ENCODE measurements around the gene APLNR. TPM values are rescaled to one million over a fixed set of nuclear protein-coding genes. Genes with fewer than 3 reads are reported as not detected.

APLNR gene
- polyA plus RNA-seq, 1 donor (not counting 4 experiments of a cell fraction or from before 2014, with no cell fraction given), result not detected

DNA sequence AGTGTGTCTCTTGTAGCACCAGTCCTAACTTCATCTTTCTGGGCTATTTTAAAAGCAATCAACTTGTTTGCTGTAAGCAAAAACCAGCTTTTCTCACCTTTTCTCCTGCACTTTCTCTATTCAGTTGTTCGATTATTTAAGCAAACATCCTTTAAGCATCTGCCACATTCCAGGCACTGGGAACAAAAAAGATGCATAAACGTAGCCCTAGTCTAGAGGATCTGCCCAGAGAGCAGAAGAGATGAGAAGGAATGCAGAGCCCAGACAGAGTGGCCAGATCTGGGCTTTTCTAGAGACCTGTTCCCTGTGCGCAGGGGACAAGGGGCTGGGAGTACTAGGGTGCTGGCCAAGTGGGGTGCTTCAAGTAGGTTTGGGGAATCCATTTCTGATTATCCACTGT, 8.4 kb downstream of the APLNR start:
- Histone ChIP-seq H3K4me3 (ENCODE audit: control insufficient read depth in 2 of 3, extremely low read depth in 1 of 3, insufficient read depth in 2 of 3, low read depth in 1 of 3, low read length in 3 of 3) (no peak overlapping the region), H3K4me2 (ENCODE audit: control insufficient read depth, extremely low read depth, insufficient read depth, low read depth, low read length) (no peak overlapping the region), H4K20me1 (ENCODE audit: control insufficient read depth, extremely low read depth, insufficient read depth, low read length) (no peaks in the 10 kb centered on the region), H3K9me1 (ENCODE audit: control insufficient read depth, extremely low read depth, insufficient read depth, low read length) (no peaks in the 10 kb centered on the region), H3K27me3 (ENCODE audit: control insufficient read depth, extremely low read depth, insufficient read depth, low read length) (peaks cover 28% of the 10 kb centered on the region), H3K9ac (ENCODE audit: control insufficient read depth, extremely low read depth, insufficient read depth, low read length) (no peak overlapping the region), H3K27ac (ENCODE audit: control insufficient read depth, insufficient read depth, low read length) (no peak overlapping the region), H3K4me1 (ENCODE audit: control insufficient read depth, extremely low read depth, insufficient read depth, low read length) (peaks cover 5% of the 10 kb centered on the region), H3K9me3 (ENCODE audit: control insufficient read depth, low read depth, low read length) (no peaks in the 10 kb centered on the region), H2AFZ (ENCODE audit: control insufficient read depth, low read length) (no peak overlapping the region), H3K79me2 (ENCODE audit: control insufficient read depth, insufficient read depth, low read length) (no peaks in the 10 kb centered on the region), H3K36me3 (ENCODE audit: control insufficient read depth in 2 of 2, extremely low read depth in 1 of 2, insufficient read depth in 2 of 2, low read length in 2 of 2) (no peaks in the 10 kb centered on the region)
- no peak for TF ChIP-seq EZH2 (IDR thresholded peaks at IDR 0.05; ENCODE audit: low read length)
- DNase-seq (ENCODE audit: low read depth, low spot score), result no peak
- FAIRE-seq, result no peak
- dilution Hi-C loops (cut with MboI; ENCODE audit: extremely low pct_ligation_motif_present, low sequenced_read_pairs), result no loop called here

DNA sequence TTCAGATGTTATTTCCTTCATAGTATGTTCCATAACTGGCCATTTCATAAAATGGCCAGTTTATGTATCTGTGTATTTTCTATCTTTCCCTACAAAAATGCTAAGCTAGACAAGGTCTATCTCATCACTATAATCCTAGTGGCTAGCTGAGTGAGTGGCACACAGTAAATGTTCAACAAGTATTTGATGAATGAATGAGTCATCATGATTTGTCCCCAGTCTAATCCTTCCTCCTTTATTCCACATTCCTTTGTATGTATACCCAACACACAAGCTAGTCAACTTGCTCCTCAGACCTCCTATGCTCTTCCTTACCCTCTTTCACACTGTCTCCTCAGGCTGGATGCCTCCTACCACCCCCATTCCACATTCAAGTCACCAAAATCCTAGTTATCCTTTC, 12.5 kb downstream of the APLNR start:
- Histone ChIP-seq H3K79me2 (ENCODE audit: control insufficient read depth, insufficient read depth, low read length) (no peaks in the 10 kb centered on the region), H3K27me3 (ENCODE audit: control insufficient read depth, extremely low read depth, insufficient read depth, low read length) (peaks cover 4% of the 10 kb centered on the region), H3K4me2 (ENCODE audit: control insufficient read depth, extremely low read depth, insufficient read depth, low read depth, low read length) (no peak overlapping the region), H3K9me3 (ENCODE audit: control insufficient read depth, low read depth, low read length) (no peaks in the 10 kb centered on the region), H4K20me1 (ENCODE audit: control insufficient read depth, extremely low read depth, insufficient read depth, low read length) (no peaks in the 10 kb centered on the region), H3K4me1 (ENCODE audit: control insufficient read depth, extremely low read depth, insufficient read depth, low read length) (peaks cover 5% of the 10 kb centered on the region), H3K27ac (ENCODE audit: control insufficient read depth, insufficient read depth, low read length) (no peak overlapping the region), H3K9ac (ENCODE audit: control insufficient read depth, extremely low read depth, insufficient read depth, low read length) (no peak overlapping the region), H3K9me1 (ENCODE audit: control insufficient read depth, extremely low read depth, insufficient read depth, low read length) (no peaks in the 10 kb centered on the region), H2AFZ (ENCODE audit: control insufficient read depth, low read length) (no peak overlapping the region), H3K36me3 (ENCODE audit: control insufficient read depth in 2 of 2, extremely low read depth in 1 of 2, insufficient read depth in 2 of 2, low read length in 2 of 2) (no peaks in the 10 kb centered on the region), H3K4me3 (ENCODE audit: control insufficient read depth in 2 of 3, extremely low read depth in 1 of 3, insufficient read depth in 2 of 3, low read depth in 1 of 3, low read length in 3 of 3) (no peak overlapping the region)
- FAIRE-seq (no peak), DNase-seq (ENCODE audit: low read depth, low spot score) (no peak)
- TF ChIP-seq EZH2 (IDR thresholded peaks at IDR 0.05; ENCODE audit: low read length) (no peak), CTCF (optimal IDR thresholded peaks at IDR 0.05 in 1 of 3, IDR thresholded peaks at IDR 0.05 in 1 of 3, conservative IDR thresholded peaks at IDR 0.05 in 1 of 3; ENCODE audit: extremely low read depth in 1 of 3, insufficient read depth in 2 of 3, low read length in 3 of 3) (no peak)
- dilution Hi-C loops (cut with MboI; ENCODE audit: extremely low pct_ligation_motif_present, low sequenced_read_pairs), result no loop called here

DNA sequence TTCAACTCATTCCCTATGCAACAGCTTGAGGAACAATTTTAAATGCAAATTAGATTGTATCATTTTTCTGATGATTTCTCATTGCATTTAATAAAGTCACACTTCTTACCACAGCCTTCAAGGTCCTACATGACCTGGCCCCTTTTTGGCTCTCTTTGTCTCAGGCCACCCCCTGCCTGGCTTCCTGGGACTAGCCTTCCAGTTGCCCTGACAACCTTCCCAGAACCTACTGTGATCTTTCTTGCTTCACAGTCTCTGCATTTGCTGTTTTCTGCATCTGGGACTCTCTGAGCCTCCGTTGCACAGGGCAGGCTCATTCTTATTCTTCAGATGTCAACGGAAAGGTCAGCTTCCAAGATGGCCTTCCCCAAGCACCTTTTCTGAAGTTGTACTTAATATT, 12.9 kb downstream of the APLNR start:
- dilution Hi-C loops (cut with MboI; ENCODE audit: extremely low pct_ligation_motif_present, low sequenced_read_pairs), result no loop called here
- FAIRE-seq, result no peak
- no peak overlapping the region for H3K27ac ChIP-seq (ENCODE audit: control insufficient read depth, insufficient read depth, low read length)

More for the DNA sequence above, 12.9 kb downstream of the APLNR start:
- peaks cover 5% of the 10 kb centered on the region for H3K4me1 ChIP-seq (ENCODE audit: control insufficient read depth, extremely low read depth, insufficient read depth, low read length)
- no peak overlapping the region for H3K9ac ChIP-seq (ENCODE audit: control insufficient read depth, extremely low read depth, insufficient read depth, low read length)
- no peak for TF ChIP-seq EZH2 (IDR thresholded peaks at IDR 0.05; ENCODE audit: low read length)
- no peak for TF ChIP-seq CTCF (optimal IDR thresholded peaks at IDR 0.05 in 1 of 3, IDR thresholded peaks at IDR 0.05 in 1 of 3, conservative IDR thresholded peaks at IDR 0.05 in 1 of 3; ENCODE audit: extremely low read depth in 1 of 3, insufficient read depth in 2 of 3, low read length in 3 of 3)
- H3K79me2 ChIP-seq (ENCODE audit: control insufficient read depth, insufficient read depth, low read length), result no peaks in the 10 kb centered on the region
- no peak for DNase-seq (ENCODE audit: low read depth, low spot score)
- no peaks in the 10 kb centered on the region for H4K20me1 ChIP-seq (ENCODE audit: control insufficient read depth, extremely low read depth, insufficient read depth, low read length)
- H3K36me3 ChIP-seq (ENCODE audit: control insufficient read depth in 2 of 2, extremely low read depth in 1 of 2, insufficient read depth in 2 of 2, low read length in 2 of 2), result no peaks in the 10 kb centered on the region
- H3K9me1 ChIP-seq (ENCODE audit: control insufficient read depth, extremely low read depth, insufficient read depth, low read length), result no peaks in the 10 kb centered on the region
- H3K27me3 ChIP-seq (ENCODE audit: control insufficient read depth, extremely low read depth, insufficient read depth, low read length), result peaks cover 4% of the 10 kb centered on the region
- H3K9me3 ChIP-seq (ENCODE audit: control insufficient read depth, low read depth, low read length), result no peaks in the 10 kb centered on the region
- H2AFZ ChIP-seq (ENCODE audit: control insufficient read depth, low read length), result no peak overlapping the region
- H3K4me3 ChIP-seq (ENCODE audit: control insufficient read depth in 2 of 3, extremely low read depth in 1 of 3, insufficient read depth in 2 of 3, low read depth in 1 of 3, low read length in 3 of 3), result no peak overlapping the region
- no peak overlapping the region for H3K4me2 ChIP-seq (ENCODE audit: control insufficient read depth, extremely low read depth, insufficient read depth, low read depth, low read length)
